Left lung (tissue), 10 donors: Measurements from ENCODE around the gene KDR. TPM values are rescaled to one million over a fixed set of nuclear protein-coding genes. Genes with fewer than 3 reads are reported as not detected.

ENCODE experiments used
- ATAC-seq: fragments of 200-7000 bp; cut with Tn5 transposase; one replicate; pipeline ENCODE4 v1.9.1; 2020; ENCODE audit warnings: moderate library complexity
- DNase-seq, 4 donors: peaks; one replicate each; pipeline ENCODE4 v3.0.0-alpha.2; 2013 to 2020
- H3K27ac ChIP-seq, 2 donors: fragments of 200-600 bp; sonication (generic) in 1 of 2; one replicate each; pipeline versions ENCODE4 v1.5.0 to v1.8.0; 2020 to 2021
- H3K27me3 ChIP-seq, 2 donors: fragments of 200-600 bp; sonication (generic) in 1 of 2; one replicate each; pipeline versions ENCODE4 v1.5.0 to v1.8.0; 2020 to 2021
- H3K36me3 ChIP-seq, 2 donors: fragments of 200-600 bp; sonication (generic) in 1 of 2; one replicate each; pipeline versions ENCODE4 v1.5.0 to v1.8.0; 2020 to 2021
- H3K4me1 ChIP-seq, 2 donors: fragments of 200-600 bp; one replicate each; pipeline ENCODE4 v1.8.0; 2021
- H3K4me3 ChIP-seq, 2 donors: fragments of 200-600 bp; sonication (generic) in 1 of 2; one replicate each; pipeline versions ENCODE4 v1.5.0 to v1.8.0; 2020 to 2021; ENCODE audit warnings: mild to moderate bottlenecking in 1 of 2
- H3K9me3 ChIP-seq, 2 donors: fragments of 200-600 bp; sonication (generic) in 1 of 2; one replicate each; pipeline versions ENCODE4 v1.5.0 to v1.8.0; 2020 to 2021
- intact Hi-C, 2 donors: fragments of 100-400 bp; cut with DNase I; formaldehyde crosslinking; loops; one replicate each; pipeline versions ENCODE4 v1.11.2 to v1.14.2; 2022
- polyA plus RNA-seq, 6 donors: library from polyadenylated mRNA; unstranded; fragments of 120-200 nt; gene quantifications; one replicate each; pipeline ENCODE4 v1.2.1, GENCODE V29; 2013; ENCODE audit not compliant: insufficient read length in 6 of 6
- total RNA-seq, 2 donors: library from RNA; stranded (reverse); fragmentation: NEBNext Ultra II Directional; extraction: Animal tissue kit (Norgen Biotek cat#: 25700); gene quantifications; one replicate each; pipeline ENCODE4 v1.2.1, GENCODE V29; 2021
- TF ChIP-seq, protein P1 (sequence below), 2 donors: fragments of 200-600 bp; sonication (generic) in 1 of 2; IDR thresholded peaks; one replicate each; pipeline versions ENCODE4 v1.5.0 to v1.8.0; 2021; ENCODE audit warnings: antibody characterized with exemption in 2 of 2
- donor health status: DM: no; HTN: yes; CAD: no.
- donor health status: DM: no; HTN: no; CAD: no.

The KDR gene
- total and polyA plus RNA-seq, 8 donors, result 27.1 to 124 (median 104) TPM

DNA sequence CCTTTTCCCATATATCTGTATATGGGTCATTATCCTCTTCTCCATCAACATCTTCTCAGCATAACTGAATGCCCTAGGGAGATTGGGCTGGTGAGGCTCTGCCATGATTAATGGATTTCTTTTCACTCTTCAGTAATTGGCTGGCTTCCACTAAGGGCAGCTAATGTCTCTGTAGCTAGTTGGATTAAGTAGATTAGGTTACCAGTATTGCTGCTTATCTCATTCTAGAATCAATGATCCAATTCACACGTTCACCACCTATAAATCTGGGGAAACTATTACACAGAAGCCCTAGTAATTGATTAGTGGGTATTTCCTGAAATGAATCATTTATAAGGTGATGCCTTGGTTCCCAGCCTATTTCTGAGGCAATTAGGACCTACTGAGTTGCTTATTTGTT is 94.8 kb downstream of the KDR start:
- TF ChIP-seq, protein P1, sequence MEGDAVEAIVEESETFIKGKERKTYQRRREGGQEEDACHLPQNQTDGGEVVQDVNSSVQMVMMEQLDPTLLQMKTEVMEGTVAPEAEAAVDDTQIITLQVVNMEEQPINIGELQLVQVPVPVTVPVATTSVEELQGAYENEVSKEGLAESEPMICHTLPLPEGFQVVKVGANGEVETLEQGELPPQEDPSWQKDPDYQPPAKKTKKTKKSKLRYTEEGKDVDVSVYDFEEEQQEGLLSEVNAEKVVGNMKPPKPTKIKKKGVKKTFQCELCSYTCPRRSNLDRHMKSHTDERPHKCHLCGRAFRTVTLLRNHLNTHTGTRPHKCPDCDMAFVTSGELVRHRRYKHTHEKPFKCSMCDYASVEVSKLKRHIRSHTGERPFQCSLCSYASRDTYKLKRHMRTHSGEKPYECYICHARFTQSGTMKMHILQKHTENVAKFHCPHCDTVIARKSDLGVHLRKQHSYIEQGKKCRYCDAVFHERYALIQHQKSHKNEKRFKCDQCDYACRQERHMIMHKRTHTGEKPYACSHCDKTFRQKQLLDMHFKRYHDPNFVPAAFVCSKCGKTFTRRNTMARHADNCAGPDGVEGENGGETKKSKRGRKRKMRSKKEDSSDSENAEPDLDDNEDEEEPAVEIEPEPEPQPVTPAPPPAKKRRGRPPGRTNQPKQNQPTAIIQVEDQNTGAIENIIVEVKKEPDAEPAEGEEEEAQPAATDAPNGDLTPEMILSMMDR (IDR thresholded peaks at IDR 0.05), result no peak

DNA sequence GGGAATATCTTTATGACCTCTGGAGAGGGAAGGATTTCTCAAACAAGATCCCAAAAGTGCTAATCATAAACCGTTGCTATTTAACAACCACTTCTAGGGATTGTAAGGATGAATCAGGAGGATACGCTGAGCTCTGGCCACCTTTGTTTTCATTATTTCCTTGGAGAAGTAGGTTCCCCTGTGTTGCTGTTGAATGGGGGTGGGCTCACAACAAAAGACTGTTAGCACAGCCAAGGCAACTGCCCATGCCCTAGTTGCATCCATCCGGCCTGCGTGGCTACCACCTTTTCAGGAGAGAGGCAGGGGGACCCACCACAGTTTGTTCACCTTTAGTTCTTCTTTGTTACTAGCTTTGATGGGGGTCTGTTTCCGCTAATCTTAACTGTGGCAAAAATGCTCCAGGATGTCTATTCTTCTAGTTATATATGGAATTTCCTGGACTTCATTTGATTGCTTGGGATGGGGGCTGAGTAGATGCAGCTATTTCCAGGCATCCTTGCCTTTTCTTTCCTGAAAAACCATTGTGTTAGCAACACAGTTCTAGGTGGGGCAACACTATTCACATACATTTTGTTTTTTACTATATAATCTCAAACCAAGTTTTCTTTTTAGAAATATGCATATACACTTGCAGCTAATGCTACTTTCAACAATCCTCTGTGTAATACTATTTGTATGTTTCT is 95.4 kb downstream of the KDR start:
- no peak overlapping the region for H3K27ac ChIP-seq
- H3K36me3 ChIP-seq, result no peaks in the 10 kb centered on the region
- H3K4me1 ChIP-seq, result no peaks in the 10 kb centered on the region
- H3K27me3 ChIP-seq, result no peaks in the 10 kb centered on the region
- TF ChIP-seq, protein P1 (IDR thresholded peaks at IDR 0.05), result no peak
- intact Hi-C loops, result no loop called here
- no peak overlapping the region for H3K4me3 ChIP-seq
- H3K9me3 ChIP-seq, result no peaks in the 10 kb centered on the region
- ATAC-seq (no peak), DNase-seq (no peak)

More for the DNA sequence above, 94.8 kb downstream of the KDR start:
- H3K27ac ChIP-seq, result no peak overlapping the region
- H3K27me3 ChIP-seq, result no peaks in the 10 kb centered on the region
- no peak for ATAC-seq
- H3K4me1 ChIP-seq, result no peaks in the 10 kb centered on the region
- H3K9me3 ChIP-seq, result no peaks in the 10 kb centered on the region
- no peaks in the 10 kb centered on the region for H3K36me3 ChIP-seq
- intact Hi-C loops, result no loop called here
- no peak overlapping the region for H3K4me3 ChIP-seq
- no peak for DNase-seq

GRCh38 chr4:55029321-55029720 is 96.1 kb downstream of the KDR start:
- intact Hi-C loops, result no loop called here
- TF ChIP-seq, protein P1 (IDR thresholded peaks at IDR 0.05), result no peak
- no peaks in the 10 kb centered on the region for H3K9me3 ChIP-seq
- no peaks in the 10 kb centered on the region for H3K27me3 ChIP-seq
- no peaks in the 10 kb centered on the region for H3K36me3 ChIP-seq
- H3K27ac ChIP-seq, result no peak overlapping the region
- H3K4me1 ChIP-seq, result no peaks in the 10 kb centered on the region
- H3K4me3 ChIP-seq, result no peak overlapping the region
- DNase-seq, result no peak
- no peak for ATAC-seq

Other genes with a start within 250 kb of the KDR start
- gene SRD5A3, start 220.6 kb upstream of the KDR start, total RNA-seq, result 10 to 100 TPM; 27.1 to 31.3 TPM
- gene SRD5A3, start 220.6 kb upstream of the KDR start, polyA plus RNA-seq, result 10 to 100 TPM; 12.1 to 19.7 (median 15.2) TPM